ENCODE results near the gene ZDHHC18. TPM values are rescaled to one million over a fixed set of nuclear protein-coding genes. Genes with fewer than 3 reads are reported as not detected.

Gene ZDHHC18
- total and polyA plus RNA-seq, 3 donors from 2014 or later, result 17.9 to 30.7 (median 20.6) TPM

- H3K4me3 ChIP-seq, result no peak overlapping the region
- TF ChIP-seq CTCF (IDR thresholded peaks at IDR 0.05) (no peak), POLR2A (IDR thresholded peaks at IDR 0.05) (no peak)
- H3K27me3 ChIP-seq, result no peaks in the 10 kb centered on the region
- no peaks in the 10 kb centered on the region for H3K9me3 ChIP-seq
- DNase-seq, result no peak
- intact Hi-C loops (cut with DNase I; ENCODE audit: low total_unique reads), result no loop called here
- no peaks in the 10 kb centered on the region for H3K4me1 ChIP-seq
- no peak overlapping the region for H3K27ac ChIP-seq
- H3K36me3 ChIP-seq (ENCODE audit: low read depth, missing control alignments), result no peaks in the 10 kb centered on the region
- WGBS, 2 donors, result 77 to 89% methylated on average over 9 of the region's 9 CpGs
Observed at GRCh38 chr1:26852701-26853100, 26.2 kb downstream of the ZDHHC18 start.

GRCh38 chr1:26853156-26853555 lies 26.7 kb downstream of the ZDHHC18 start:
- H3K36me3 ChIP-seq (ENCODE audit: low read depth, missing control alignments), result no peaks in the 10 kb centered on the region

GRCh38 chr1:26853600-26853999 lies 27.1 kb downstream of the ZDHHC18 start:
- 94 to 100% methylated on average over 4 to 10 of the region's 10 CpGs for WGBS, 2 donors
- H3K9me3 ChIP-seq, result no peaks in the 10 kb centered on the region
- H3K27me3 ChIP-seq, result no peaks in the 10 kb centered on the region
- H3K4me3 ChIP-seq, result no peak overlapping the region
- intact Hi-C loops (cut with DNase I; ENCODE audit: low total_unique reads), result no loop called here
- no peak overlapping the region for H3K27ac ChIP-seq
- TF ChIP-seq CTCF (IDR thresholded peaks at IDR 0.05) (no peak), POLR2A (IDR thresholded peaks at IDR 0.05) (no peak)
- no peak for DNase-seq
- no peaks in the 10 kb centered on the region for H3K36me3 ChIP-seq (ENCODE audit: low read depth, missing control alignments)
- H3K4me1 ChIP-seq, result no peaks in the 10 kb centered on the region

More at GRCh38 chr1:26853156-26853555, 26.7 kb downstream of the ZDHHC18 start:
- peak; percentile 86 for DNase-seq
- Histone ChIP-seq H3K9me3 (no peaks in the 10 kb centered on the region), H3K27ac (no peak overlapping the region), H3K27me3 (no peaks in the 10 kb centered on the region), H3K4me1 (no peaks in the 10 kb centered on the region), H3K4me3 (no peak overlapping the region)
- TF ChIP-seq POLR2A (IDR thresholded peaks at IDR 0.05), result no peak
- TF ChIP-seq CTCF (IDR thresholded peaks at IDR 0.05), result peak; percentile 36 to 62 (median 47)
- WGBS, 2 donors, result 32 to 39% methylated on average over 2 to 3 of the region's 3 CpGs
- intact Hi-C loops (cut with DNase I; ENCODE audit: low total_unique reads), result no loop called here

- TF ChIP-seq POLR2A (IDR thresholded peaks at IDR 0.05) (no peak), CTCF (IDR thresholded peaks at IDR 0.05) (no peak)
- DNase-seq, result no peak
- H3K9me3 ChIP-seq, result no peaks in the 10 kb centered on the region
- H3K27me3 ChIP-seq, result no peaks in the 10 kb centered on the region
- intact Hi-C loops (cut with DNase I; ENCODE audit: low total_unique reads), result no loop called here
- 87 to 92% methylated on average over 3 to 5 of the region's 5 CpGs for WGBS, 2 donors
- no peak overlapping the region for H3K27ac ChIP-seq
- H3K4me1 ChIP-seq, result no peaks in the 10 kb centered on the region
- no peak overlapping the region for H3K4me3 ChIP-seq
- no peaks in the 10 kb centered on the region for H3K36me3 ChIP-seq (ENCODE audit: low read depth, missing control alignments)
Observed at GRCh38 chr1:26854906-26855305, 28.4 kb downstream of the ZDHHC18 start.

GRCh38 chr1:26855636-26856035 lies 29.1 kb downstream of the ZDHHC18 start:
- Histone ChIP-seq H3K9me3 (no peaks in the 10 kb centered on the region), H3K27ac (no peak overlapping the region), H3K4me3 (no peak overlapping the region), H3K36me3 (ENCODE audit: low read depth, missing control alignments) (no peaks in the 10 kb centered on the region), H3K4me1 (no peaks in the 10 kb centered on the region), H3K27me3 (no peaks in the 10 kb centered on the region)
- no peak for DNase-seq
- no peak for TF ChIP-seq POLR2A (IDR thresholded peaks at IDR 0.05)
- no peak for TF ChIP-seq CTCF (IDR thresholded peaks at IDR 0.05)
- 98 to 100% methylated on average over 1 to 4 of the region's 4 CpGs for WGBS, 2 donors
- intact Hi-C loops (cut with DNase I; ENCODE audit: low total_unique reads), result no loop called here
